COLO668 (cell line): ENCODE results near the gene C2.
"Not testable (repeated sequence)": the region's sequence is repeated elsewhere in the genome, so short reads cannot be mapped to it uniquely, and the experiment has no call there.

Experiments used
- DNase-seq: peaks from one replicate; lab custom pipeline; 2025; ENCODE audit not compliant: unreplicated experiment; lab: John Stamatoyannopoulos, UW

Gene C2

GRCh38 chr6:31898383-31899011, 29.0 kb upstream of the C2 start:
- DNase-seq, result peak; percentile 28

- no peak for DNase-seq
Observed at GRCh38 chr6:31899215-31899614, 28.3 kb upstream of the C2 start.

GRCh38 chr6:31899882-31900722, 27.4 kb upstream of the C2 start:
- DNase-seq, result no peak

- DNase-seq, result peak; percentile 17
Observed at GRCh38 chr6:31900917-31901414, 26.6 kb upstream of the C2 start.

GRCh38 chr6:31901415-31901952, 26.0 kb upstream of the C2 start:
- peak; percentile 50 for DNase-seq

- peak; percentile 90 for DNase-seq
Observed at GRCh38 chr6:31901953-31902643, 25.4 kb upstream of the C2 start, which contains the start of gene ZBTB12. ZBTB12 (minus strand) TSS chr6:31902086; CDS start chr6:31901305, 781 bp downstream.

- DNase-seq, result no peak
Observed at GRCh38 chr6:31903957-31904356, 23.6 kb upstream of the C2 start.

GRCh38 chr6:31905041-31905440, 22.5 kb upstream of the C2 start:
- no peak for DNase-seq

- DNase-seq, result no peak
Observed at GRCh38 chr6:31906122-31906521, 21.4 kb upstream of the C2 start.

GRCh38 chr6:31906727-31907126, 20.8 kb upstream of the C2 start:
- not testable (repeated sequence) for DNase-seq

- DNase-seq, result no peak
Observed at GRCh38 chr6:31907158-31907813, 20.2 kb upstream of the C2 start.

- DNase-seq, result not testable (repeated sequence)
Observed at GRCh38 chr6:31908255-31908654, 19.3 kb upstream of the C2 start.

GRCh38 chr6:31908791-31909190, 18.7 kb upstream of the C2 start:
- DNase-seq, result no peak

- not testable (repeated sequence) for DNase-seq
Observed at GRCh38 chr6:31909298-31909697, 18.2 kb upstream of the C2 start.

- DNase-seq, result no peak
Observed at GRCh38 chr6:31911826-31912585, 15.5 kb upstream of the C2 start.

GRCh38 chr6:31915351-31915750, 12.2 kb upstream of the C2 start:
- DNase-seq, result no peak

GRCh38 chr6:31915756-31916155, 11.8 kb upstream of the C2 start:
- no peak for DNase-seq

- DNase-seq, result no peak
Observed at GRCh38 chr6:31918069-31918720, 9.3 kb upstream of the C2 start.

GRCh38 chr6:31919624-31920303, 7.8 kb upstream of the C2 start:
- DNase-seq, result no peak
